Adipocyte (in vitro differentiated cells): ENCODE measurements around the gene SLC9A9.
"Not testable (repeated sequence)": the region's sequence is repeated elsewhere in the genome, so short reads cannot be mapped to it uniquely, and the experiment has no call there.

Experiments used
- DNase-seq: peaks from one replicate; pipeline ENCODE4 v3.0.0-alpha.2; 2015; ENCODE audit warnings: low read depth
- H3K27me3 ChIP-seq: replicated peaks from 2 replicates; pipeline ENCODE4 v1.7.0; 2013; ENCODE audit warnings: mild to moderate bottlenecking, low read length, moderate library complexity; ENCODE audit not compliant: control insufficient read depth, insufficient read depth
- H3K36me3 ChIP-seq: 2 replicates; pipeline ENCODE4 v1.7.0; 2013; ENCODE audit warnings: low read length, mild to moderate bottlenecking, moderate library complexity; ENCODE audit not compliant: control insufficient read depth, insufficient read depth, severe bottlenecking
- H3K4me1 ChIP-seq: 2 replicates; pipeline ENCODE4 v1.7.0; 2013; ENCODE audit warnings: mild to moderate bottlenecking, low read length, moderate library complexity; ENCODE audit not compliant: control insufficient read depth, insufficient read depth
- H3K4me3 ChIP-seq: 2 replicates; pipeline ENCODE4 v1.7.0; 2013; ENCODE audit warnings: mild to moderate bottlenecking, low read length, moderate library complexity
- H3K9ac ChIP-seq: 2 replicates; pipeline ENCODE4 v1.7.0; 2013; ENCODE audit warnings: mild to moderate bottlenecking, low read length, moderate library complexity
- H3K9me3 ChIP-seq: 2 replicates; pipeline ENCODE4 v1.7.0; 2013; ENCODE audit warnings: mild to moderate bottlenecking, low read length, moderate library complexity; ENCODE audit not compliant: control insufficient read depth

Gene SLC9A9

DNA sequence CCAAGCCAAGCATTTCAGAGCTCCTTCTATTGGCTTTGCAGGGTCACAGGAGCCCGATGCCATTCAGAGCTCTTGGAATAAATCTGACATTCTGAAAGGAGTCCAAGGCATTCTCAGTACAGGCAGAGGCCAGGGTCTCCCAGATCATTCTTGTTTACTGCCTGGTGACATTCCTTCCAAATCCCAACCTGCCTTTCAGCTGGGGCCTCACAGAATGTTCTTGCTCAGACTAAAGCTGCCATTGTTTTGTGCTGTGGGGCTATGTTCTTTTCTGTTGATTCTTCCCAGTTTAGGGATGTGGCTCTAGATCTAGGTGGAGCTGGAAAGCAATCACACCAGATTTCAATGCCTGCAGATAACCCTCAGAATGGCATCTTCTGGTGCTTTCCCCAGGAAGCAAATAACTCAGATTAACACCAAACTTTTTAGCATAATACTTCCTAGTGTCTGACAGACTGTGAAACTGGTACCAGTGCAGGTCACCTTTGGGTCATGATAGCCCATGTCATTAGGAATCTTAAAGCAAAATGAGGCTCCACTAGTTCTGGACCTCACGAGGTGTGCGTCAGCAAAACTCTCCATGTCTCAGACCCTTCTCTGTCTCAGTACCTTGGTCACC lies 561.8 kb downstream of the SLC9A9 start:
- H3K27me3 ChIP-seq, result no peaks in the 10 kb centered on the region
- no peaks in the 10 kb centered on the region for H3K4me1 ChIP-seq
- H3K9ac ChIP-seq, result no peak overlapping the region
- H3K9me3 ChIP-seq, result no peaks in the 10 kb centered on the region
- no peak for DNase-seq
- H3K4me3 ChIP-seq, result no peak overlapping the region
- H3K36me3 ChIP-seq, result no peaks in the 10 kb centered on the region

- no peak for DNase-seq
- Histone ChIP-seq H3K9ac (no peak overlapping the region), H3K4me1 (no peaks in the 10 kb centered on the region), H3K36me3 (no peaks in the 10 kb centered on the region), H3K4me3 (no peak overlapping the region), H3K27me3 (no peaks in the 10 kb centered on the region), H3K9me3 (no peaks in the 10 kb centered on the region)
These were observed 564.7 kb downstream of the SLC9A9 start for GRCh38 chr3:143283432-143284128.

- H3K27me3 ChIP-seq, result no peaks in the 10 kb centered on the region
- H3K4me1 ChIP-seq, result no peaks in the 10 kb centered on the region
- no peaks in the 10 kb centered on the region for H3K9me3 ChIP-seq
- no peak for DNase-seq
- no peak overlapping the region for H3K9ac ChIP-seq
- H3K36me3 ChIP-seq, result no peaks in the 10 kb centered on the region
- H3K4me3 ChIP-seq, result no peak overlapping the region
These were observed 567.3 kb downstream of the SLC9A9 start for GRCh38 chr3:143280984-143281383.

DNA sequence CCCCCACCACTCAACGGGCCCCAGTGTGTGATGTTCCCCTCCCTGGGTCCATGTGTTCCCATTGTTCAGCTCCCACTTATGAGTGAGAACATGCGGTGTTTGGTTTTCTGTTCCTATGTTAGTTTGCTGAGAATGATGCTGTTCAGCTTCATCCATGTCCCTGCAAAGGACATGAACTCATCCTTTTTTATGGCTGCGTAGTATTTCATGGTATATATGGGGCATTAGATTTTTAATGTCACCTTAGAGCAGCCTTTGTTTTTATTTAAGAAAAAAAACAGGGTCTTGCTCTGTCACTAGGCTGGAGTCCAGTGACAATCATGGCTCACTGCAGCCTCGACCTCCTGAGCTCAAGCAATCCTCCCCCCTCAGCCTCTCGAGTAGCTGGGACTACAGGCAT lies 568.7 kb downstream of the SLC9A9 start:
- not testable (repeated sequence) for DNase-seq, H3K9me3 ChIP-seq, H3K27me3 ChIP-seq, H3K4me3 ChIP-seq, H3K4me1 ChIP-seq, H3K9ac ChIP-seq, H3K36me3 ChIP-seq

DNA sequence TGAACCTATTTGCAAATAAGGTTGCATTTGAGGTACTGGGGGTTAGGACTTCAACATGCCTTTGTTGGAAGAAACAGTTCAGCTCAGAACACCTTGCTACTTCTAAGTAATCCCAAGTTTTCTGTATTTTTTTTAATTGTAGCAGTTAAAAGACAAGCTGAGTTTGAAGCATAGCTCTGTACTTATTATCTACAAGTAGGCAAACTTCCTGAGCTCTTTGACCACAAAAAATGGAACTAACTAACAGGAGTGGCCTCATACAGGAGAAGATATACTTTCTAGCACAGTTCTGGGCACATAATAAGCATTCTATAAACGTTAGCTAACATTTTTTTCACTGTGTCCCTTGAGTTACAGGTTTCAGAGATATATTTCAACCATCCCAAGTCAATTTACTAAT lies 569.5 kb downstream of the SLC9A9 start:
- no peaks in the 10 kb centered on the region for H3K27me3 ChIP-seq
- no peak for DNase-seq
- H3K9me3 ChIP-seq, result no peaks in the 10 kb centered on the region
- no peaks in the 10 kb centered on the region for H3K4me1 ChIP-seq
- no peak overlapping the region for H3K4me3 ChIP-seq
- no peaks in the 10 kb centered on the region for H3K36me3 ChIP-seq
- H3K9ac ChIP-seq, result no peak overlapping the region

DNA sequence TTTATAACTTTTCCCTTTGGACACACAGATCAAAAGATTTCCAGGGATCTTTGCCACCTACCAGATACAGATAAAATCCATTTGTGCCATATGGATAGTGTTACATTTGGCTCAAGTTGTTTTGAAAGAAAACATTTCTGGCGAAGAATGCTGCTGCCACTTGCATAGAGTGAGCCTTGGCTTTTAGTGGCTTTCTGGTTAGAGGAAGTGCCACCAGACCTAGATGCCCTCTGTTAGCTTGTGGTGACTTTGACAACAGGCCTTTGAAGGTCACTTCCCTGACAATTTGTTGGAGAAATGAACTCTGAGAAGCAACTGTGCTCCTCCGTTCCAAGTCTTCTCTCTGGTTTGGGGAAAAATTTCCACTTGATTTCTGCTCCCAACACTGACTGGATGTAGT lies 570.7 kb downstream of the SLC9A9 start:
- H3K4me1 ChIP-seq, result no peaks in the 10 kb centered on the region
- no peaks in the 10 kb centered on the region for H3K27me3 ChIP-seq
- H3K9me3 ChIP-seq, result no peaks in the 10 kb centered on the region
- no peaks in the 10 kb centered on the region for H3K36me3 ChIP-seq
- no peak overlapping the region for H3K9ac ChIP-seq
- no peak for DNase-seq
- H3K4me3 ChIP-seq, result no peak overlapping the region

- Histone ChIP-seq H3K4me3 (no peak overlapping the region), H3K9ac (no peak overlapping the region), H3K9me3 (no peaks in the 10 kb centered on the region), H3K27me3 (no peaks in the 10 kb centered on the region), H3K36me3 (no peaks in the 10 kb centered on the region), H3K4me1 (no peaks in the 10 kb centered on the region)
- DNase-seq, result no peak
These were observed 571.7 kb downstream of the SLC9A9 start for GRCh38 chr3:143276592-143276991.

- H3K4me1 ChIP-seq, result no peaks in the 10 kb centered on the region
- no peak for DNase-seq
- H3K36me3 ChIP-seq, result no peaks in the 10 kb centered on the region
- H3K27me3 ChIP-seq, result no peaks in the 10 kb centered on the region
- H3K4me3 ChIP-seq, result no peak overlapping the region
- H3K9me3 ChIP-seq, result no peaks in the 10 kb centered on the region
- no peak overlapping the region for H3K9ac ChIP-seq
These were observed 574.1 kb downstream of the SLC9A9 start for GRCh38 chr3:143273975-143274690.

DNA sequence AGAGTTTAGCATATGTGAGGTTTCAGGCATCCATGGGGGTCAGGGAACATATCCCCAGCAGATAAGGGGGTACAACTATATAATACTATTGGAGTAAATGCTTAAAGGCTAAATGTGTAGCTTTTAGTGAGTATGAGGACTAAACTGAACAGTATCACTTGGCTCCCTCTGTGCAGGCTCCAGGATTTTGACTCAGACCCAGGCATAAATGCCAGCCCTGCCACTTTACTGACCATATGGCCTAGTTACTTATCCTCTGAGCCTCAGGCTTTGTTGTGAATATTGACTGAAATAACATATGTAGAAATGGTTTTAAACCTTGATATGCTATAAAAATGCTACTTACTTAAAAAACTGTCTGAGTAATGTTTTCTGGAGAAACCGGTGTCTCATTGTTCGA lies 577.1 kb downstream of the SLC9A9 start:
- no peak for DNase-seq
- no peak overlapping the region for H3K4me3 ChIP-seq
- H3K27me3 ChIP-seq, result no peaks in the 10 kb centered on the region
- no peaks in the 10 kb centered on the region for H3K9me3 ChIP-seq
- peaks cover 20% of the 10 kb centered on the region for H3K4me1 ChIP-seq
- H3K9ac ChIP-seq, result no peak overlapping the region
- H3K36me3 ChIP-seq, result no peaks in the 10 kb centered on the region

GRCh38 chr3:143269741-143270140 lies 578.5 kb downstream of the SLC9A9 start:
- DNase-seq, result no peak
- Histone ChIP-seq H3K9ac (no peak overlapping the region), H3K4me1 (peaks cover 23% of the 10 kb centered on the region), H3K9me3 (no peaks in the 10 kb centered on the region), H3K36me3 (no peaks in the 10 kb centered on the region), H3K4me3 (no peak overlapping the region), H3K27me3 (no peaks in the 10 kb centered on the region)

DNA sequence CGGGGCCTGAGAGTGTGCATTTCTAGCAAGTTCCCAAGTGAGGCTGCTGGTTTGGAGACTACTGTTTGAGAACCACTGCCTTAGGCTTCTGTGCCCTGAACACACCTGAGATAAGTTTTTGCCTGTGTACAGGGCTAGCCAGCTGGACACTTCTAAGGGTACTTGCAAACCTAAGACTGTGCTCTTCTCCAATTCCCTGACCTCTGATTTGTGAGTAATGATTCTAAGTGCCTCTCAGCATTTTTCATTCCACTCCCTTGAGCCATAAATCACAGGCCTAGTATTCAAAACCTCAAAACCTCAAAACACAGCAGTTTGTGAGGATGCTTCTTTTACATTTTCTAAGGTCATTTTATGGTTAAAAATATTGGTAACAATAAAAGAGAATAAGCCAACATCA lies 580.3 kb downstream of the SLC9A9 start:
- Histone ChIP-seq H3K27me3 (no peaks in the 10 kb centered on the region), H3K9ac (no peak overlapping the region), H3K36me3 (no peaks in the 10 kb centered on the region), H3K4me3 (no peak overlapping the region), H3K9me3 (no peaks in the 10 kb centered on the region), H3K4me1 (peaks cover 23% of the 10 kb centered on the region)
- peak; percentile 44 for DNase-seq
